Lung (tissue), 12 donors: Measurements from ENCODE around the gene SMIM29. TPM values are rescaled to one million over a fixed set of nuclear protein-coding genes. Genes with fewer than 3 reads are reported as not detected.

ENCODE experiments used
- ATAC-seq: fragments of 200-7000 bp; cut with Tn5 transposase; one replicate; pipeline ENCODE4 v1.9.1; 2020; ENCODE audit warnings: moderate number of reproducible peaks; ENCODE audit not compliant: insufficient read depth, low FRiP score
- DNase-seq, 3 donors: peaks; one replicate each; pipeline ENCODE4 v3.0.0-alpha.2; 2013 to 2017
- H3K27ac ChIP-seq, 2 donors: one replicate each; pipeline ENCODE4 v1.5.1; 2013; ENCODE audit warnings: mild to moderate bottlenecking in 2 of 2, moderate library complexity in 2 of 2, control low read depth in 1 of 2, inconsistent platforms in 1 of 2, low read depth in 1 of 2, low read length in 1 of 2
- H3K27me3 ChIP-seq, 3 donors: one replicate each; pipeline ENCODE4 v1.5.1; 2013; ENCODE audit warnings: low read length in 2 of 3; ENCODE audit not compliant: control insufficient read depth in 3 of 3, insufficient read depth in 3 of 3
- H3K36me3 ChIP-seq, 4 donors: one replicate each; pipeline ENCODE4 v1.5.1; 2013; ENCODE audit warnings: low read length in 4 of 4, mild to moderate bottlenecking in 1 of 4, moderate library complexity in 1 of 4; ENCODE audit not compliant: control insufficient read depth in 4 of 4, insufficient read depth in 4 of 4
- H3K4me1 ChIP-seq, 5 donors: one replicate each; pipeline ENCODE4 v1.5.1; 2013; ENCODE audit warnings: low read length in 5 of 5, mild to moderate bottlenecking in 2 of 5, moderate library complexity in 1 of 5; ENCODE audit not compliant: control insufficient read depth in 5 of 5, insufficient read depth in 5 of 5
- H3K4me3 ChIP-seq: one replicate; pipeline ENCODE4 v1.5.1; 2013; ENCODE audit warnings: mild to moderate bottlenecking, control low read depth, moderate library complexity
- H3K9ac ChIP-seq, 2 donors: one replicate each; pipeline ENCODE4 v1.5.1; 2013; ENCODE audit warnings: low read length in 2 of 2, control low read depth in 1 of 2; ENCODE audit not compliant: insufficient read depth in 1 of 2
- H3K9me3 ChIP-seq, 4 donors: one replicate each; pipeline ENCODE4 v1.5.1; 2013; ENCODE audit warnings: low read length in 3 of 4, mild to moderate bottlenecking in 1 of 4, moderate library complexity in 1 of 4; ENCODE audit not compliant: control insufficient read depth in 4 of 4, insufficient read depth in 3 of 4
- WGBS, 2 donors: extraction: QIAGEN DNeasy Blood & Tissue Kit; methylation state at CpG; one replicate each; pipeline ENCODE4 v1.1.7; 2013; 5-methylcytosine and 5-hydroxymethylcytosine counted together
- polyA plus RNA-seq, 2 donors: library from polyadenylated mRNA; stranded (reverse); fragments of 200-250 nt; gene quantifications; one replicate each; pipeline ENCODE4 v1.2.1, GENCODE V29; 2013
- total RNA-seq, 2 donors: library from RNA; depleted of rRNA in 1 of 2; stranded (reverse); fragments of >200 nt in 1 of 2; gene quantifications; one replicate each; pipeline ENCODE4 v1.2.1, GENCODE V29; 2014 to 2021
- TF ChIP-seq, protein P1 (sequence below): IDR thresholded peaks from 2 replicates; pipeline ENCODE4 v1.5.1; 2012; ENCODE audit warnings: mild to moderate bottlenecking; ENCODE audit errors: control extremely low read depth, extremely low read depth
- donor health status: control.
- donor health status: control.
- donor health status: Bipolar disorder and iron deficiency.
- donor health status: healthy.
- donor health status: DM: yes; HTN: yes; CAD: no.

SMIM29 gene
- total and polyA plus RNA-seq, 4 donors, result 8.5 to 122 (median 58.3) TPM

DNA sequence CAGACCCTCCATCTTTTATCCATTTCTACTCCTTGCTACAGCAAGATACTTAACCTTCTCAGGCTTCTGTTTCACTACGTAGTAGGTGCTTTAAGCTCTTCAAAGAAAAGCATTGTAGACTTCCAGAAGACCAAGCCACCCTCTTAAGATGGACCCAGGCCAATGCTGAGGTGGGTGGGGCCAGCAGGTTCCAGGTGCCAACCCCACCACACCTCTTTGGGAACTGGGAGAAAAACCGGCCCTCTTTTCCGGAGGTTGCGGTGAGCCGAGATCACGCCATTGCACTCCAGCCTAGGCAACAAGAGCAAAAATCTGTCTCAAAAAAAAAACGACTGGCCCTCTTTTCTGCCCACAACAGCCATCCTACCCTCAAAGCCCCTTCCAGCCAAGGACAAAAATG, 22.7 kb downstream of the SMIM29 start:
- H3K9ac ChIP-seq, result no peak overlapping the region
- WGBS, 2 donors, result 89 to 91% methylated on average over 7 of the region's 7 CpGs
- H3K4me1 ChIP-seq, result peaks cover 0 to 11% (median 7%) of the 10 kb centered on the region in 5 donors
- no peaks in the 10 kb centered on the region for H3K27me3 ChIP-seq
- H3K36me3 ChIP-seq, result no peaks in the 10 kb centered on the region
- no peak overlapping the region for H3K4me3 ChIP-seq
- no peak for DNase-seq
- no peak for ATAC-seq
- H3K9me3 ChIP-seq, result no peaks in the 10 kb centered on the region
- no peak overlapping the region for H3K27ac ChIP-seq
- TF ChIP-seq, protein P1, sequence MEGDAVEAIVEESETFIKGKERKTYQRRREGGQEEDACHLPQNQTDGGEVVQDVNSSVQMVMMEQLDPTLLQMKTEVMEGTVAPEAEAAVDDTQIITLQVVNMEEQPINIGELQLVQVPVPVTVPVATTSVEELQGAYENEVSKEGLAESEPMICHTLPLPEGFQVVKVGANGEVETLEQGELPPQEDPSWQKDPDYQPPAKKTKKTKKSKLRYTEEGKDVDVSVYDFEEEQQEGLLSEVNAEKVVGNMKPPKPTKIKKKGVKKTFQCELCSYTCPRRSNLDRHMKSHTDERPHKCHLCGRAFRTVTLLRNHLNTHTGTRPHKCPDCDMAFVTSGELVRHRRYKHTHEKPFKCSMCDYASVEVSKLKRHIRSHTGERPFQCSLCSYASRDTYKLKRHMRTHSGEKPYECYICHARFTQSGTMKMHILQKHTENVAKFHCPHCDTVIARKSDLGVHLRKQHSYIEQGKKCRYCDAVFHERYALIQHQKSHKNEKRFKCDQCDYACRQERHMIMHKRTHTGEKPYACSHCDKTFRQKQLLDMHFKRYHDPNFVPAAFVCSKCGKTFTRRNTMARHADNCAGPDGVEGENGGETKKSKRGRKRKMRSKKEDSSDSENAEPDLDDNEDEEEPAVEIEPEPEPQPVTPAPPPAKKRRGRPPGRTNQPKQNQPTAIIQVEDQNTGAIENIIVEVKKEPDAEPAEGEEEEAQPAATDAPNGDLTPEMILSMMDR, result no peak

DNA sequence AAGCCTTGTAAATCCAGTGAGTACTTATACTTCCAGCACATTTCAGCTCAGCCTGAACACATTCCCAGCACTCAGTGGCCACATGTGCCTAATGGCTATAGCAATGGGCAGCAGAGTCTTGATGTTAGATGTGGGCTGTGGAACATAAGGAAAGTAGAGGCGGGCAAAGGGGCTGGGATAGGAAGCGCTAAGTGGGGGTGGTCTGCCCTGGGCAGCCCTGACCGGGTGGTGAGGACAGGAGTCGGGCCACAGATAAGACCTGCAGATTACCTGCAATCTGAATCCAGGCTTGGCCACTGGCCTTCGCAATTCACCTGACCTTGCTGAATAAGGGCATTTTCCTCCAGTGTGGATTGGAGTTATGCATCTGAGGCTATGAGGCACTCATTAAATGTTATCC, 23.3 kb downstream of the SMIM29 start:
- Histone ChIP-seq H3K9ac (no peak overlapping the region), H3K4me3 (no peak overlapping the region), H3K36me3 (no peaks in the 10 kb centered on the region), H3K4me1 (peaks cover 0 to 11% (median 7%) of the 10 kb centered on the region in 5 donors), H3K9me3 (no peaks in the 10 kb centered on the region), H3K27ac (no peak overlapping the region), H3K27me3 (no peaks in the 10 kb centered on the region)
- TF ChIP-seq, protein P1, result no peak
- WGBS, 2 donors, result 98% methylated on average over 5 of the region's 5 CpGs
- no peak for ATAC-seq
- DNase-seq, result no peak

DNA sequence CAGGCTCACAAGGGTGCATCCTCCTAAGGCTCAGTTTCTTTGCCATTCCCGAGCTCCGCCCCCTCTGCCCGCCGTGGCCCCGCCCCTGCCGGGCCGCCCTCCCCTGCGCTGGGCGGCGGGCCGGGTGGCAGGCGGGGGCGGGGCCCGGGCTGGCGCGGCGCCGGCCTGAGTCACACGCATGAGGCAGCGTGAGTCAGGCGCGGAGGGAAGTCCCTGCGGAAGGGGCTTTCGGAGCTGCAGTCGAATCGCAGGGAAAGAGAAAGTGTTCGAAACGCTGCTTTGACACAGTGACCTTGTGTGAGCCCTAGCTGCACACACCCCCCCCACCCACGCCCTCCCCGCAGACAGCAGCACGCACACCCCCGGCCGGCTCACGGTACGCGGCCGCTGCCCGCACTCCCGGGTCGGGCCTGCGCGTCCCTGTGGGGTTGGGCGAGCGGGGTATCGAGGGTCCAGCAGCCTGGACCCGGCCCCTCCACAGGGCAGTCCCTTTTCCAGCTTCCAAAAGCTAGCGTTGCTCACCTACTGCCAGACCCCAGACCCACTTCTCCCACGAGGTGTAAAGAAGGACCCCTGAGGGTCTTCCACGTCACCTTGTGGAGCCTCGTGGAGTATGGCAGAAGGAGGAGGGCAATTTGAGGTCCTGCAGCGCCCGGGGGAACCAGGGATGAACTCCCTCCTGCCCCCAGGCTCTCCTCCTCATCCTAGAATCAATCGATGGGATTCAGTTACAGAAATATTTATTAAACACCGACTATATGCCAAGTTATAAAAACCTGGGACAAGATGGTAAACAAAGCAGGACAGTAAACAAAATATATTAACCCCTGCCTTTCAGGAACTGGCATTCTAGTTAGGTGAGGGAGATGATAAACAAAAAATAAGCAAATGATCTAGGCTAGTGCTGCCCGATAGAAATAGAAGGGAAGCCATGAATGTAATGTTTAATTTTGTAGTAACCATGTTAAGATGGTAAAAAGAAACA, 24.6 kb downstream of the SMIM29 start:
- peak; percentile 98 for ATAC-seq

More for the DNA sequence above, 24.6 kb downstream of the SMIM29 start:
- peak overlapping the region in 1 of 2 donors; percentile 77 for H3K9ac ChIP-seq
- peak overlapping the region; percentile 86 to 94 for H3K27ac ChIP-seq
- TF ChIP-seq, protein P1, result no peak
- H3K4me1 ChIP-seq, result peaks cover 0 to 11% (median 7%) of the 10 kb centered on the region in 5 donors
- no peaks in the 10 kb centered on the region for H3K36me3 ChIP-seq
- peak; percentile 92 to 94 (median 94) for DNase-seq
- WGBS, 2 donors, result 2 to 3% methylated on average over 54 to 55 of the region's 55 CpGs
- no peaks in the 10 kb centered on the region for H3K9me3 ChIP-seq
- peak overlapping the region; percentile 43 for H3K4me3 ChIP-seq
- H3K27me3 ChIP-seq, result no peaks in the 10 kb centered on the region
